Stimulated activated CD8-positive, alpha-beta memory T cell treated with anti-CD3 and anti-CD28 coated beads, Interleukin-2, amount 100 ng/mL, for 1 hour (primary cell): ENCODE data around the gene SP110.

Source experiments
- DNase-seq, 2 donors: peaks; one replicate each; pipeline ENCODE4 v3.0.0-alpha.2; 2020; ENCODE audit warnings: low read depth in 2 of 2

SP110 gene

DNA sequence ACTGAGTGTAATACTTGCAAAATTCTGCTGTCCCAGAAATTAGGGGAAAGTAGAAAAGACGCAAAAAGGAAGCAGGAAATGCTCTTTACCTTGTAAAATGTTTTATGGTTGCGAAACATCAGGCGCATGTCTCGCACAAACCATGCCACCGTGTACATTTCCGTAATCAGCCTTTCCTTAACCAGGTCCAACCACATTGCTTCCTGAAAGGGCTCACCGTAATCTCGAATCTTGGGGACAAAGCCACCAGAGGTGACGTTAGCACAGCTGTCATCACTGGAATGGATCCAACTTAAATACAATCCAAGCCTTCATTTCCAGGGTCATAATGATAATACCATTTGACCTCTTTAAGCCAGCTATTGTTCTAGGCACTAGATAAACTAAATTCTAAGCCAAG, 49.3 kb downstream of the SP110 start:
- DNase-seq = no peak

- DNase-seq = no peak
Measured at GRCh38 chr2:230166557-230167170, 53.1 kb downstream of the SP110 start.

GRCh38 chr2:230164139-230164538, 55.6 kb downstream of the SP110 start:
- no peak for DNase-seq

GRCh38 chr2:230162981-230163380, 56.8 kb downstream of the SP110 start:
- no peak for DNase-seq

GRCh38 chr2:230161184-230161583, 58.6 kb downstream of the SP110 start:
- DNase-seq = no peak

DNA sequence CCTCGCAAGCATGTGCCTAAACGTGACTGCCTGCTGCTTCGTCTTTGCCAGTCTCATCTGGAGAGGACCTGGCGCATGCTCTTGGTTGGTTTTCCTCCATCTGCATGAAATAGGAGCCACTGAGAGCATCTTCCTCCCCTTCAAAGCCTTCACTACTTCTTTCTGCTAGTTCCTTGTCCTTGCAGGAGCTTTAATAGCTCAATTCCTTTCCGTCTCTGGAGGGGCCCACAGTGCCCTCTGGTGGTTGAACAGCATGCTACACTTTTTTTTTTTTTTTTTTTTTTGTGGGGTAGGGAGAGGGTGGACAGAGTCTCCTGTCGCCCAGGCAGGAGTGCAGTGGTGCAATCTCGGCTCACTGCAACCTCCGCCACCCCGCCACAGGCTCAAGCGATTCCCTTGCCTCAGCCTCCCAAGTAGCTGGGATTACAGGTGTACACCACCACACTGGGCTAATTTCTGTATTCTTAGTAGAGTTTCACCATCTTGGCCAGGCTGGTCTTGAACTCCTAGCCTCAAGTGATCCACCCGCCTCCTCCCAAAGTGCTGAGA, 59.6 kb downstream of the SP110 start:
- peak in 1 of 2 donors; percentile 10 for DNase-seq

DNA sequence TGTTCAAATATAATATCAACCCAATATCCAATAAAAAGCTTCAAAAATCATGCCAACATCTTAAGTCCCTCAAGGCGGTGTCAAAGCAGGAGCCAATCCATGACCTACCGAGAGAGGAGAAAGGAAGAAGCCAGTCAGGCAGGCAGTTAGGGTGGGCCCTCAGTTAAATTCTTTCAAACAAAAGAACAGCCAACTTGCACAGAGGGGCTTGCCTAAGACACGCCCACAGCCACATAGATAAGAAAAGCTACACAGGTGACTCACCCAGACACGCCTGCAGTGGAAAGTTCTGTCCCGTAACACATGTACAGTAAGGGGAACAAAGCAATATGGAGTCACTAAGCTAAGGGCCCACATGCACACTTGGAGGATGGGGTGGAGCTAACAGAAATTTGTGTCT, 61.3 kb downstream of the SP110 start:
- no peak for DNase-seq

DNA sequence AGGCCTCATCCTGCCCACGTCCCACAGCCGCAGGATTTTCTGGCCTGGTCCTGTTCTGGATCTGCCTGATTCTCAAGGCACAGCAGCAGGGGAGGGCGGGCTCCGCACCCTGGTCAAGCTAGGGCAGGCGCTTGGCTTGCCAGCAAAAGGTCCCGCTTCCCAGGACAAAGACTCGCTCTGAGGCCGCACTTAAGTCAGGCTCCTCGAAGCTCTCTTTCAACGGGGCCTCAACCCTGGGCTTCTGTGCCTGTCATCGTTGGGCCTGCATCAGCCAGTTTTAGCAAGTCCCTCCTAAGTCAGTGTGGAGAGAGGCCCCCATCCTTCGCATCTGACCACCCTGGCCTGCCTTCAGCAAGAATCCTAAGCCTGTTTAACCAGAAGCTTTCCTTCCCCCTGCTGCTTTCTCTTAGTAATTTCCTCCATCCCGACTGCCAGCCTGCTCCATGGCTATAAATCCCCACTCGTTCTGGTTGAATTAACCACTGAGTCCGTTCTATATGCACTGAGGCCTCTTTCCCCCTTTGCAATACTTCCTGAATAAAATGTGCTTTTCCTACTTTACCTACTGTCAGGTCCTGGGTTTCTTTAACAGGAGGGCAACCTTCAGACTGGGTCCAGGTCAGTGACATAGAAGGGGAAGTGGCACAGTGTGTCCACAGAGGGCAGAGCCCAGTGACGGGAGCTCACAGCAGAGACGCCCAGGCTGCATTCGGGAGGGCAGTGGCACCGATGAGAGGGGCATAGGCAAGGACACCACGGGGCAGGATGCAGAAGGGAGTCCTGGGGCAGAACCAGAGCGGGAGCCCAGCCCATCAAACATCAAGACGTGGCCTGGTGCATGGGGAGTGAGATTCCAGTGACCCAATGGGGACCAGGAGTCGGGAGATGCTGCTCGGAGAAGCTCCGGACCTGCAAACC, 62.7 kb downstream of the SP110 start:
- no peak for DNase-seq

DNA sequence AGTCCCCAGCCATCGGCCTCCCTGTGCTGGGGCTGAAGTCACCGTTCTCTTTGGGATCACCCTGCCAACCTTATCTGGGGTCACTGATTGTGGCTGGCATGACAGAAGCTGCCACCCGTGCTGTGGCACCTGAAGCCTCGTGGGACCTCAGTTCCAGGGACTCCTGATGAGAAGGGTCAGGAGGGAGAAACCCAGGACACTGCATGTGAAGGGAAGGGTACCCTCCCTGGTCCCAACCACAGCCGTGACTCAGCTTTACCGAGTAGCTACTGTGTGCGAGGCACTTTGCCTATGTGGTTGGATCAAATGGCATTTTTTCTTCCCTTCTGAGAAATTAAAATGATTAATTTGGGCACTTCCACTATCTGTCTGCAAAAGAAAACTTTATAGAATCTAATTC, 64.4 kb downstream of the SP110 start:
- DNase-seq = no peak

DNA sequence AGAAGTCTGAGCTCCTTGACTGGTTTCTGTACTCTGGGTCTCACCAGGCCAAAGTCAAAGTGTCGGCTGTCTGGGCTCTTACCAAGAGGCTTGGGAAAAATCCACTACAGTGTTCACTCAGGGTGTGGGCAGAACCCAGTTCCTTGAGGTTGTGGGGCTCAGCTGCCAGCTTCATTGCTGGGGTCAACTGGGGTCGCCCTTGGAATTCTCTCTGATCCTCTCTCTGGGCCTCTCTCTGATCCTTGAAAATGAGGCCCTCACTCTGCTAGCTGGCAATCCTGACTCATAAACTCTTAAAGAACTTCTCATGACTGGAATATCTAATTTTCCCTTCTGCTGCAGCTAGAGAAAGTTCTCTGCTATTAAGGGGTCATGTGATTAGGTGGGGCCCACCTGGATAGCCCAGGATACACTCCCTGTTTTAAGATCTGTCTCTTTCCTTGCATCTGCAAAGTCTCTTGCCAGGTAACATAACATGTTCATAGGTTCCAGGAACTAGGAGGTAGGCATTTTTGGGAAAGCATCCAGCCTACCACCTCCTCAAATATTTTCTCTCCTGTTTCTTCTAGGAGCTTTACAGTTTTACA, 66.3 kb downstream of the SP110 start:
- DNase-seq = no peak

- no peak for DNase-seq
Measured at GRCh38 chr2:230152334-230152733, 67.5 kb downstream of the SP110 start.

DNA sequence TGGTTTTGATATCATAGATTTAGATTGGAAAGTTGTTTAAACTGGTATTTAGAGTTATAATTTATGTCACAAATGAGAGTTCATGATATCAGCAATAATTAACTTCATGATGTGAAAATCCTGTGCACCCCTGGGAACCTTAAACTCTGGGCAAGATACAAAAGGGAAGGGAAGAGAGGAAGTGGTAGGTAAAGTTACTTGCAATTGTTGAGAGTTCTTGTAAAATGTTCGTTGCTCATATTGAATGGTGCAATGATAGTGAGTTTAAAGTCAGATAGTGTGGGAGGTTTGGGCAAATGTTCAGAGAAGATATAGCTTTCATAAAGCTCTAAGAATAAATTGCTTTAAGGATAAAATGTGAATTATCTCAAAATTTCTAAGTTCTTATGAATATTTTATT, 75.4 kb downstream of the SP110 start:
- no peak for DNase-seq

DNA sequence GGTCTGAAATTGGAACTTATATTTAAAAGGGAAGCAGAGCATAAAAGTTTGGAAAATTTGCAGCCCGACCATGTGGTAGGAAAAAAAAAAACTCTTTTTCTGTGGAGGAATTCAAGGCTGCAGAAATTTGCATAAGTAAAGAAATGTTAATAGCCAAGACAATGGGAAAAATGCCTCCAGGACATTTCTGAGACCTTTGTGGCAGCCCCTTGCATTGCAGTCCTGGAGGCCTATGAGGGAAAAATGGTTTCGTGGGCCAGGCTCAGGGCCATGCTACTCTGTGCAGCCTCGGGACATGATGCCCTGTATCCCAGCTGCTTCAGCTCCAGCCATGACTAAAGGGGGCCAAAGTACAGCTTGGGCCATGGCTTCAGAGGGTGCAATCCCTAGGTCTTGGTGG, 79.1 kb downstream of the SP110 start:
- DNase-seq = no peak

DNA sequence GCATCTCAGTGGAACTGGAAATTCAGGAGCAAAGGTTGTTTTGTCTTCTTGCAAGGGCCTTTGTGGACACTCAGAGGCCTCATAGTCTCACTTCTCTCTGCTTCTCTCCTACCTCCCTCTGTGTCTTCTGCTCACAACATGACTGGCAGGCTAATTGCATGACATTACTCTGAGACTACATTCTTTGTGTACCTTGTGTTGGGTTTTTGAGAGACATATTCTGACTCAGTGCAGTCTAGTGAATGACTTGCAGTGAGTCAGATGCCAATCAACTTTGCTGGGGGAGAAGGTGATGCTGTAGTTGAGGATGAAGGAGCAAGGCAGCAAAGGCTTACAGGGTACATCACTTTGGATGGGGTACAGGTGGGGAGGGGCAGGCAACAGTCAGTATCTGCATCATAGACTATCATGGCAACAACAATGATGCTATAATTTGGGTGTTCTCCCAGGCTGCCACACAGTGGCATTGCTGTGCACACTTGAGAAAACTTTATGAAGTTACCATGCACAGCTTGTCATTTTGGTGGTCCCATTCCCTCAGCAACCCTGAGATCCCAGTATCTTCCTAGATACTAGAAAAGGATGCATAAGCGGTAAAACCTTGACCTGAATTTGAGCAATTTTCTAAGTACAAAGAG, 81.8 kb downstream of the SP110 start:
- DNase-seq = no peak

GRCh38 chr2:230135130-230135525, 84.7 kb downstream of the SP110 start:
- no peak for DNase-seq

DNA sequence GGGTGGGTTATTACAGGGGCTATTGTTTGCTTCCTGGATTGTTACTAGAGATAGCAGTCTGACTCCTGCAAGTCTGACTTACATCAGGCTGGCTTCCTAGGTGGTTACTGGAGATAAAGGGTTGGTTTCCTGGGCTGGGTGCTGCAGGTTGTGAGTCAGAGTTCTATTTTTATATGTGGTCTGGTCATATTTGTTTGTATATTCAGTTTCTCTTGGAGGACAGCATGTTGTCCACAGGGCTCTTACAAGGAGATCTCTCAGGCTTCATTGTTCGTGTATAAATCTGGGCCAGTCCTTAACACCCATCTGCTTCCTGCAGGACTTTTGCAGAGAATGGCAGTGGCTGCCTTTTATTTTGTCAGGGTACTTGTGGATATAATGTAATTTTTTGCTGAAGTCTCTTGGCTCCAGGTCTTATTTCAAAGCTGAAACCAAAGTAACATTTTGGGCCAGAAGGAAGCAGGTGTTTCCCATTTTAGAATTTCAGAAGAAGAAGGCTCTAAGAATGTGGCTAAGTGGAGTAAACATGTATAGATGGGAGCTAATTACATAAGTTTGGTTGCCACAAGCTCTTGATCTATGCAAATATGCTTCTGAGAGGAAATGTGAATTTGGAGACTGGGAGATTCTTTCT, 85.2 kb downstream of the SP110 start:
- DNase-seq = no peak

DNA sequence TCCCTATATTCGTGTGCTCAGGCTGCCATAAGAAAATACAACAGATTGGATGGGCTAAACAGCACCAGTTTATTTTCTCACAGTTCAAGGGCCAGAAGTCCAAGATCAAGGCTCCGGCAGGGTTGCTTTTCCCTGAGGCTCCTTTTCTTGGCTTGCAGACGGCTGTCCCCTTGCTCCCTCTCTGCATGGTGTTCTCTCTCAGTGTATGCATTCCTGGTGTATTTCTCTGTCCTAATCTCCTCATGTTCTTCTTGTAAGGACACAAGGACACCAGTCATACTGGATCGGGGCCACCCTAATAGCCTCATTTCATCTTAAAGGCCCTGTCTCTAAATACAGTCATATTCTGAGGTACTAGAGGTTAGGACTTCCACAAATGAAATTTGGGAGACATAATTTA, 88.4 kb downstream of the SP110 start:
- DNase-seq = no peak

GRCh38 chr2:230130668-230131364, 89.0 kb downstream of the SP110 start:
- no peak for DNase-seq

- DNase-seq = no peak
Measured at GRCh38 chr2:230129343-230129742, 90.4 kb downstream of the SP110 start.

- DNase-seq = no peak
Measured at GRCh38 chr2:230128623-230129342, 91.0 kb downstream of the SP110 start.
